DMS114 treated with DMSO at 0.1 percent for 48 hours (cell line): ENCODE results near the gene CWC27.
A peak's percentile ranks its signal among the peaks of the same experiment; 100 is the strongest.
"Not testable (repeated sequence)": the region's sequence is repeated elsewhere in the genome, so short reads cannot be mapped to it uniquely, and the experiment has no call there.

Experiments used
- DNase-seq: peaks from one replicate; lab custom pipeline; 2025; ENCODE audit not compliant: unreplicated experiment; lab: John Stamatoyannopoulos, UW

The CWC27 gene

DNA sequence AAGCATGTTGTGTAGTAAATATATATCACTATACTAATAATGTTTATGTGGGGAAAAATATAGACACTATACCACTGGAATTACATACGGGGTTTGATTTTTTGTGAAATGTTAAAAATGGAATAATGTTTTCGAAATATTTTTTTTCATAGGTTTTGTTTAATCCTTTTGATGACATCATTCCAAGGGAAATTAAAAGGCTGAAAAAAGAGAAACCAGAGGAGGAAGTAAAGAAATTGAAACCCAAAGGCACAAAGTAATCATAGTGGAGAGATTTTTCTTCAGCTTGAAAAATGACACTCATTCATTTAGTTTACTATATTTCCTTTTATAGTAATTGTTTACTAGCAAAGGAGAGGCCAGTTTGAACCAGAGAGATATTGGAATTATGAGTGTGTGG lies 17.6 kb downstream of the CWC27 start:
- DNase-seq, result no peak

DNA sequence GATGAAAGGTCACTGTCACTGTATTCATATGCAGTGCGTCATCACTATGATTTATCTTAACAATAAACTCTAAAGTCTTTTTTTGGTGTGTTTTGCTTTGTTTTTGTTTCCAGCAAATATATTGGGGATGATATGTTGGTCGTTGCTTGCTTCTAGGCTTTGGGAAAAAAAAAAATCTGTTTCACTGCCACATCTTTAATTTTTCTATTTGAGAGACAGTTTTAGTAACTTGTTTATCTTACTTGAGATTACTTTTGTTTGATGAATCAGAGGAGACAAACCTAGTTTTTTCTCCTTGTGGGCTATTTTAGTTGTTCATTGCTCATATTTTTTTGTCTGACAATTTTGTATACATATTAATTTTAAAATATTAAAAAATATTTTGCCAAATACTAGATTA lies 19.4 kb downstream of the CWC27 start:
- no peak for DNase-seq

- no peak for DNase-seq
Observed at GRCh38 chr5:64789457-64789856, 20.7 kb downstream of the CWC27 start.

DNA sequence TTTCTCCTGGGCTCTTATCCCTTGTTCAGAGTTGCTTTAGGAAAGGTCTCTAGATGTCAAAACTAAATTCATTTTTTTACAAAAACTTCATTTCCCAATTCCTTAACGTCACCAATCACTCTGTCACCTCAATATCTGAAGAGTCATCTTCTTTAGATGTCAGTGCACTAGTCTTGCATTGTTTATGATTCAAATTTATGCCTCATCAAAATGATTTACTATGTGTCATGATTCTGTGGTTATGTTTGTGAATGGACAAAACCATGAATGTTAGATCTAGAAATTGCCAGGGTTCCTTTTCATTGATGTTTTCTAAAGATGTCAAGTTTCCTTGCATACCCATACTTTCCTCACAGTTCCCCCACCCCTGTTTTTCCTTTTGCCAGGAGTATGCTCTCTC lies 21.5 kb downstream of the CWC27 start:
- DNase-seq, result no peak

- DNase-seq, result no peak
Observed at GRCh38 chr5:64792469-64792868, 23.7 kb downstream of the CWC27 start.

DNA sequence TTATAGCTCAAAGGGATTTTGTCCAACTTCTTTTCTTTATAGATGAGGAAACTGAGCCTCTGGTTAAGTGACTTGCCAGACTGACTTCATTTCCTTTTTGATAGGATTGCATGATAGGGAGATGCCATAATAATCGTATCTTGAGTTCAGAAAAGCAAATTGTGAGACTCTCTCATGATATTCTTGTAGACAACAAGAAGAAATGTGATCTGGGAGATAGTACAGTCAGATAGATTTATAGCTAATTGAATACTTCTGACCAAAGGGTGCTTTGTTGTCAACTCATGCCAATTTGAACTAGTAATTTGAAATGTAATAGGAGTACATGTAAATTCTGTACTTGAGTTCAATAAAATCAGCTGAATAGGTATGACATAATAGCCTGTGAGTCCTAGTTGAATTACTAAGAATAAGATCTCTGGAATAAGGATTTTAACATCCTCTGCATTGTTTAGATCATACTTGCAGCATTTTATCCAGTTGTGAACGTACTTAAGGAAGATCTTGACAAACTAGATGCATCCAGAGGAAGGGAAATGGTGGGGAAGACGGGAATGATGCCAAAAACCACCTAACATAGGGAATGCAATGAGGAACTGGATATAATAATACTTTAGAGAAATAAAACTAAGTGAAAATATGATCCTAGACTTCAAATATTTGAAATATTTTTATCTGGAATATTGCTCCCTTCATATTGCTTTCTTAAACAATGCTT lies 25.5 kb downstream of the CWC27 start:
- no peak for DNase-seq

DNA sequence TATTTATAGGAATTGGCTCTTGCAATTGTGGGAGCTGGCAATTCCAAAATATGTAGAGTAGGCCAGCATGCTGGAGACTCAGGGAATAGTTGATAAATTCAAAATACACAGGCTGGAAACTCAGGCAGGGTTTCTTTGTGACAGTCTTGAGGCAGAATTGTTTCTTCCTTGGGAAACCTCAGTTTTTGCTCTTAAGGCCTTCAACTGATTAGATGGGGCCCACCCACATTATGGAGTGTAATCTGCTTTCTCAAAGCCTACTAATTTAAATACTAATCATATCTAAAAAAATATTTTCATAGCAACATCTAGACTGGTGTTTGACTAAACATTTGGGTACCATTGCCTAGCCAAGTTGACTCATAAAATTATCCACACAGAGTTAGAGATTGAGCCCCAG lies 27.6 kb downstream of the CWC27 start:
- DNase-seq, result no peak

GRCh38 chr5:64800926-64801325 lies 32.2 kb downstream of the CWC27 start:
- DNase-seq, result no peak

DNA sequence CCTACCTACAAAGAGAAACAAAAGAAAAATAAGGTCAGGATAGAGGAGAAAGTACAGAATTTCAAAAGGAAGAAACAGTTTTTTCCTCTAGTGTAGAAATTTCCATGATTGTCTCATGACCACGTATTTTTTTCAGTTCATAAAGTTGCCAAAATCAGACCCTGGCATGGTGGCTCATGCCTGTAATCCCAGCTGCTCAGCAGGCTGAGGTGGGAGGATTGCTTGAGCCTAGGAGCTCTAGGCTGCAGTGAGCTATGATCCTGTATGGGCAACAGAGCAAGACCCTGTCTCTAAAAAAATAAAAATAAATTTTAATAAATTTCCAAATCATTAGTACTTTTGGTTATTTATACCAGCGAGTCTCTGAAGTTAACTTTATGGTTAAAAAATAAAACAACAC lies 37.8 kb downstream of the CWC27 start:
- DNase-seq, result no peak

GRCh38 chr5:64807520-64807919 lies 38.8 kb downstream of the CWC27 start:
- DNase-seq, result no peak

GRCh38 chr5:64811050-64811640 lies 42.4 kb downstream of the CWC27 start:
- peak; percentile 34 for DNase-seq

DNA sequence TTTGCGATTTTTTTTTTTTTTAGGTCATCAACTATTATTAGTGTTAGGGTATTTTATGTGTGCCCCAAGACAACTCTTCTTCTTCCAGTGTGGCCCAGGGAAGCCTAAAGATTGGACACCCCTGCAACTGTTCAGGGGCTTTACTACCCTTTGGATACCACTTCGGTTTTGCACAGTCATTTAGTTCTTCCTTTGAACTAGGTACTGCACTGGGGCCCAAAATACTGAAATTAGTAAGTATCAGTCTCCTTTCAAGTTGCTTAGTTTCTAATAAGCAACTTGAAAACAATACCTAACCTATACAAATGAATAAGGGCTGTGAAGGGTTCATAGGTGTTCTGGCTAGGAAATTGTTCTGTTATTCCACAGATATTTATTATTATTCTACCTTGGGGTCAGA lies 45.3 kb downstream of the CWC27 start:
- no peak for DNase-seq

- DNase-seq, result no peak
Observed at GRCh38 chr5:64818245-64818644, 49.5 kb downstream of the CWC27 start.

GRCh38 chr5:64819345-64819744 lies 50.6 kb downstream of the CWC27 start:
- not testable (repeated sequence) for DNase-seq

DNA sequence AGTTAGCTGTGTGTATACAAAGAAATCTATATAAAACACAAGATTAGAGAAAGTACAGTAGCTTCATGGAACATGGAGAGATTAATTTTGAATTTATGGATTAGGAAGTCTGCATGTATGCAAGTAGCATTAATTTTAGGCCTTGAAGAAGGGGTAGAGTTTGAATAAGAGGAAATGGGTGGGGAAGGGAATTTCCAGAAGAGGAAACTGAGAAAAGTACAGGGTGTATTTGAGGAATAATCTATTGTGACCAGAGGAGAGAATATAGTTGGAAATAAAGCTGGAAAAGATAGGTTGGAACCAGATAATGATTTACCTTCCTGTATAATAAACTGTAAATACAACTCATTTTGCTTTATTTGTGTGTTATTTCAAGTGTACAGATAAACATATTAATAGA lies 53.6 kb downstream of the CWC27 start:
- no peak for DNase-seq

- DNase-seq, result no peak
Observed at GRCh38 chr5:64826541-64826940, 57.8 kb downstream of the CWC27 start.

GRCh38 chr5:64827703-64828102 lies 59.0 kb downstream of the CWC27 start:
- DNase-seq, result no peak

- DNase-seq, result not testable (repeated sequence)
Observed at GRCh38 chr5:64830650-64831049, 61.9 kb downstream of the CWC27 start.

DNA sequence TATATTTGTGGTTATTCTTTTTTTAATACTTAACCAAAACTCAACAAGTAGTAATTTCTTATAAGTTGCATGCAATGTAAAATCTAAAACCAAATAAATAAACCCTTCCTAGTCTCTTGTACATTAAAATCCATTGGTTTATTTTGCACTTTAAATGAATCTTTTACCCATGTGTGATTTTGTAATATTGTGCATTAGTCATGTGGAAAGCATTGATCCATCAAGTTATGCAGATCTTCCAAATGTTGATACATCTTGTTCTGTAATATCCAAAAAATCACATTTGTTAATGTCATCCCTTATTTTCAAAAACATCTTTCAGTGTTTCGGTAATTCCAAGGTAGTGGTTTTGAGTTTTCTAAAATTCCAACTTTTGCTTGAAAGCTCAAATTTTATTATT lies 63.3 kb downstream of the CWC27 start:
- DNase-seq, result no peak

- no peak for DNase-seq
Observed at GRCh38 chr5:64834037-64834436, 65.3 kb downstream of the CWC27 start.

DNA sequence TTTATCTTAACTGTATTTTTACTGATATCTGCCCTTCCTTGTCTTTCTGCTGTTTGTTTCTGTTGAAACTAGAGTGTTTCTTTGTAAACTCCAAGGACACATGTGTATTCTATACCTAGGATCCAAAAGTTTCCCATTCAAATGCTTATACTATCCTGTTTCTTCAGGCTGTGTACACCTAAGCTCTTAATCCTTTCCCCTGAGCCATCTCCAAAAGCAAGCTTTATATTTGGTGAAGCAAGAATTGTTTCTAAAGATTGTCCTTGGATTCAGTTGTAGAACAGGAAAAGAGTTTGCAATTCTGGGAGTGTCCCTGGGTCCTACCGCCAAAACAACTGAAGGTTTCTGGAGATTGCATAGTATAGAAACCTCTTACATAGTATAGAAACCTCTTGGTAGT lies 65.9 kb downstream of the CWC27 start:
- DNase-seq, result no peak

- DNase-seq, result no peak
Observed at GRCh38 chr5:64835266-64835665, 66.5 kb downstream of the CWC27 start.

- no peak for DNase-seq
Observed at GRCh38 chr5:64836190-64836755, 67.5 kb downstream of the CWC27 start.
